ENCODE data around the gene EID2B.

EID2B gene

DNA sequence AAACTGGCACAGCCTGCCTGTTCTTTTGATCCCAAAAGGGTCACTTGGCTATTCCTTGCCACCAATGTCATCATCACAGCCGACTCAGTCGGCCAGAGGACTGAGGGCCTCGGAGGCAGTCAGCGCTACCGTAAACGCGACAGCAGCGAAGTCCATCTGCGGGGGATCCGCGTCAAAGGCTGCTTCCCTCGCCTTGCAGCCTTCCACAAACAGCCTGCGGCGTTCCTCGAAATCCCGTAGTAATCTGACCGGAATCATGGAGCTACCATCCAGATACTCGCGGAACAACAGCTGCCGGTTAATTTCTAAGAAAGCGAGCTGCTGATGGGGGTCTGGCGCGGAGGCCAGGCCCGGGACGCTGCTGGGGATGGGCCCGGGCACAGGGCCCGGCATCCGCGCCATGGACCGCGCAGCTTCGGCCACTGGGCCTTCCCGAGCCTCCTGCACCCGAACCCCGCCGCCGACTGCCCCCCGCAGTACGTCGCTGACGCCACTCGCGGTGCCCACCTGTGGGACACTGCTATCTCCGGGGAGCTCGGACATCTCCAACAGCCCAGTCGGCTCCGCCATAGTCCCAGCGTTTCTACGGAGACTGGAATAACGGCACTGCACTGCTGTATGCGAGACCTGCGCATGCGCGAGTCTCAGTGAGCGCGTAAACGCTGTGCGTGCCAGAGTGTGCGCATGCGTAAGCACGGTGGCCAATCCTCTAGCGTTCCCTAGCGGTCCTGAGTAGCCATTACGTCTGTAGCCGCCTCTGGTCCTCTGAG lies at the start of gene EID2B:
Gene EID2B, minus strand, starts transcription at position 620 of the 770 bp plus-strand sequence. Its CDS starts 50 bp downstream, at position 570.
- peaks cover 29% of the 10 kb centered on the region for H3K4me1 Mint-ChIP-seq (ENCODE audit: low read depth)
- no peaks in the 10 kb centered on the region for H3K9me3 Mint-ChIP-seq (ENCODE audit: low read depth)
- H3K36me3 Mint-ChIP-seq: no peaks in the 10 kb centered on the region
- H3K4me3 Mint-ChIP-seq: peak within 1 kb of the TSS; percentile 91
- H3K27ac Mint-ChIP-seq: peak within 1 kb of the TSS; percentile 55
- no peaks in the 10 kb centered on the region for H3K27me3 Mint-ChIP-seq

GRCh38 chr19:39582442-39582841 lies 49.8 kb upstream of the EID2B start:
- Mint-ChIP-seq H3K4me1 (ENCODE audit: low read depth) (no peaks in the 10 kb centered on the region), H3K27me3 (peaks cover 35% of the 10 kb centered on the region), H3K9me3 (ENCODE audit: low read depth) (peaks cover 11% of the 10 kb centered on the region)

GRCh38 chr19:39568604-39569003 lies 36.0 kb upstream of the EID2B start:
- Mint-ChIP-seq H3K27me3 (peaks cover 22% of the 10 kb centered on the region), H3K36me3 (peaks cover 3% of the 10 kb centered on the region), H3K27ac (no peak overlapping the region), H3K4me1 (ENCODE audit: low read depth) (no peaks in the 10 kb centered on the region), H3K9me3 (ENCODE audit: low read depth) (peaks cover 9% of the 10 kb centered on the region), H3K4me3 (no peak overlapping the region)

More at GRCh38 chr19:39582442-39582841, 49.8 kb upstream of the EID2B start:
- peaks cover 4% of the 10 kb centered on the region for H3K36me3 Mint-ChIP-seq
- no peak overlapping the region for H3K27ac Mint-ChIP-seq
- no peak overlapping the region for H3K4me3 Mint-ChIP-seq

DNA sequence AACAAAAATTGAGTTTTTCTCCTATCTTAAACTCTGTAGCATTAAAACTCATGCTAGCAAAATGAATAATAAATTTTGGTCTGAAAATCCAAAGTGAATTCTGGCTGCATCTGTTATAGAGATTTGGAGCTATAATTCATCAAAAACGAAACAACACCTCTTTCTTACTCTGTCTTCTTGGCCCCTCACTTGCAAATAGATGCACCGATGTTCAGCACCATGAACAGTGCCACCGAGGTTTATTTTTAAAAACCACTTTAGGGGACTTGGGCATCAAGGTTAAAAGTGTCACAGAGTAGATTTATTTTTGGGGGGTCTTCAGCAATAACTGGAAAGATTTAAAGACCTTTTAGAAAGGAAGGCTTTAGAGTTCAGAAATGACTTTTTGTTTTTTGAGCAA lies 33.4 kb upstream of the EID2B start:
- Mint-ChIP-seq H3K27me3 (peaks cover 7% of the 10 kb centered on the region), H3K36me3 (no peaks in the 10 kb centered on the region), H3K4me3 (no peak overlapping the region), H3K9me3 (ENCODE audit: low read depth) (no peaks in the 10 kb centered on the region), H3K4me1 (ENCODE audit: low read depth) (no peaks in the 10 kb centered on the region), H3K27ac (no peak overlapping the region)

DNA sequence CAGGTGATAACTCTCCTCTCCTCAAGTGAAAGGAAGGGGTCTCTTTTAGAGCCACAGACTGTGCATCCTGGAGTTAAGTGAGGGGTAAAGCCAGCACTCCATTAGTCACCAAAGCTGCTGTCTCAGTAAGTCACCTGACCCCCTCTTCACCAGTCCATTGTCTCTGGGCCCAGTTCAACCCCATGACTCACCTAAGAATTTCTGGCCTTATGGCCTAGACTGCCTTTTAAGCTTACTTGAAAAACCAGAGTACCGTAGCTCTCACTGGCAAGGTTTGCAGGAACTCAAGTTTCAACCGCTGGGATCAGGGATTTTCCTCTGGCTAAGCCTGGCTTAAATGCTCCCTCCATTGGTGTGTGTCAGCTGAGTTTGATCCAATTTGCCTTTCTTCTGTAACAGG lies 30.8 kb upstream of the EID2B start:
- no peaks in the 10 kb centered on the region for H3K36me3 Mint-ChIP-seq
- H3K4me1 Mint-ChIP-seq (ENCODE audit: low read depth): peaks cover 8% of the 10 kb centered on the region
- H3K27ac Mint-ChIP-seq: no peak overlapping the region
- H3K9me3 Mint-ChIP-seq (ENCODE audit: low read depth): no peaks in the 10 kb centered on the region
- no peak overlapping the region for H3K4me3 Mint-ChIP-seq
- H3K27me3 Mint-ChIP-seq: no peaks in the 10 kb centered on the region

- H3K9me3 Mint-ChIP-seq (ENCODE audit: low read depth): no peaks in the 10 kb centered on the region
- H3K4me1 Mint-ChIP-seq (ENCODE audit: low read depth): peaks cover 23% of the 10 kb centered on the region
- no peaks in the 10 kb centered on the region for H3K36me3 Mint-ChIP-seq
- H3K4me3 Mint-ChIP-seq: peak overlapping the region; percentile 70
- no peaks in the 10 kb centered on the region for H3K27me3 Mint-ChIP-seq
- H3K27ac Mint-ChIP-seq: peak overlapping the region; percentile 90
These were observed 26.0 kb upstream of the EID2B start for GRCh38 chr19:39558624-39559117.

DNA sequence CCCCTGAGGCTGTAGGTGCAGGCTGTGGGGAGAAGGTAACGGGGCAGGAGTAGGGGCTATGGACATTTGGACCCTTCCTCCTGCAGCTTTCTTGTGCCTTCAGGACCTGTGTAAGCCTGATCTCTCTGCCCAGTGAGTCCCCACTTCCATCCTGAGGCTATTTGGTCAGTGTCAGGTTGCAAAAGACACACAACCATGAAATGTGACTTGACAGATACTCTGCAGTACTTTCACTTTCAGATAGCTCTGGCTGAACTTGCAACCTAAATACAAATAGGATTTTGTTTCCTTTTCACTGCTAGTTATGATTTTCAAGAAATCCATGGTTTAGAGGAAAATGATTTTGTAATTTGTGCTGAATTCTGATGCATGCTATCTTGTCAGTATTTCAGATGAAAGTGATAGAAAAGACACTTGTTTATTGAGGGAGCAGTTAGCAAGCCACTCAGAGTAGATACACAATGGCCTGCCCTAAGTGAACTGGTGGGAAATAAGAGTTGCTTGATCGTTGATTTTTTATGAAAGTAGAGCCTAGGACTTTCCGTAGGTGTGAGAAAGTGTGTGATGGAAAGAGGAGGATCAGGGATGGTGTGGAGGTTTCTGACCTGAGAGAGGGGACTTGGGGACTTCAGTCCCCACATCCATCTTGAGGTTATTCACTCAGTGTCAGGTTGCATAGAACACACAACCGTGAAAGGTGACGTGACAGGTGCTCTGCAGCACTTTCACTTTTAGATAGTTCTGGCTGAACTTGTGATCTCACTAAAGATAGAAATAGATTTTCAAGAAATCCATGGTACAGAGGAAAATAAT lies 25.4 kb upstream of the EID2B start:
- Mint-ChIP-seq H3K27ac (peak overlapping the region; percentile 90), H3K9me3 (ENCODE audit: low read depth) (no peaks in the 10 kb centered on the region), H3K4me3 (peak overlapping the region; percentile 70), H3K4me1 (ENCODE audit: low read depth) (peaks cover 23% of the 10 kb centered on the region), H3K27me3 (no peaks in the 10 kb centered on the region), H3K36me3 (no peaks in the 10 kb centered on the region)

DNA sequence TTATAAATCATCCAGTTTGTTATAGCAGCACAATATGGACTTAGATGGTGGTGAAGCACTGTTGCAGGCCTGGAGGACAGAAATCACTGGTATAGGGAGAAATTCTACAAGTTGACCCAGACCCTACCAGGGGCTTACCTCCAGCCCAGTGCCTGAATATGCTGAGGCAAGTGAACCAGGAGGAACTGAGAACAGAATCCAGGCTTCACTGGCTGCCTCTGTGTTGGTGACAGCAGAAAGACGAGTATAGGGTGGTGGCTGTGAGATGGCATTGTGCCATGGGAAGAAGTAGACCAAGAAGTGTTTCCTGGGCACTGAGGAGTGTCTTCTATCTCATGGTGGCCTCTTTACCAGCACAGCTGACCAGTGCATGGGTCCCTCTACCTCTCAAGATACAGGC lies 23.2 kb upstream of the EID2B start:
- H3K36me3 Mint-ChIP-seq: no peaks in the 10 kb centered on the region

DNA sequence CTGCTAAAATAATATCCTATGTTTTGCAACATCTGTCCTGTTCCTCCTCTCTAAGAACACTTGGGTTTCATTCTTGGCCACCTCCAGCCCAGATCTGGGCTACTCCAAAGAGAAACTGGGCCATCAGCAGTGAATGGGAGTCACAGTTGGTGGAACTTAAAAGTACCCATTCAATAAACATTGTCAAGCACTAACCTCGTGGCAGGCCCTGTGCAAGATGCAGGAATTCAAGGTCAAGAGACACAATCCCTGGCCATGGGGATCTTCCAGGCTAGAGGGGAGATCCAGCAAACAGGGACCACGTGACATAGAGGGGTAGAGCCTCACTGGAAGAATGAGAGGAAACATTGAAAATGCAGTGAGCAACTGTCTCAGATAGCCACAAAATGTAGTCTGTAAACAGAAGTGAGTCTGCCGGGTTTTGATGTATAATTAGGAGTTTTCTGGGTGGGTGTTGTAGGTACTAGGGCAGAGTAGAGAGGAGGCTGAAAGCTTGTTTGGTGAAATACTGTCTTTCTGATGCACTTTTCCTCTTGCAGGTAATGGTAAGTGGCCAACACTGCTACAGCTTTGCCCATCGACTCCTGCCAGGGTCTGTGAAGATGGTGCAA lies 22.2 kb upstream of the EID2B start:
- Mint-ChIP-seq H3K9me3 (ENCODE audit: low read depth) (no peaks in the 10 kb centered on the region), H3K27ac (no peak overlapping the region), H3K27me3 (no peaks in the 10 kb centered on the region), H3K4me1 (ENCODE audit: low read depth) (peaks cover 26% of the 10 kb centered on the region), H3K4me3 (no peak overlapping the region), H3K36me3 (no peaks in the 10 kb centered on the region)

More for the DNA sequence above, 23.2 kb upstream of the EID2B start:
- Mint-ChIP-seq H3K4me3 (no peak overlapping the region), H3K9me3 (ENCODE audit: low read depth) (no peaks in the 10 kb centered on the region), H3K4me1 (ENCODE audit: low read depth) (peaks cover 26% of the 10 kb centered on the region), H3K27me3 (no peaks in the 10 kb centered on the region), H3K27ac (no peak overlapping the region)

- Mint-ChIP-seq H3K27ac (no peak overlapping the region), H3K27me3 (no peaks in the 10 kb centered on the region), H3K36me3 (no peaks in the 10 kb centered on the region), H3K4me3 (no peak overlapping the region), H3K4me1 (ENCODE audit: low read depth) (peaks cover 15% of the 10 kb centered on the region), H3K9me3 (ENCODE audit: low read depth) (no peaks in the 10 kb centered on the region)
These were observed 20.5 kb upstream of the EID2B start for GRCh38 chr19:39553082-39553652.

GRCh38 chr19:39550197-39550596 lies 17.5 kb upstream of the EID2B start:
- Mint-ChIP-seq H3K36me3 (no peaks in the 10 kb centered on the region), H3K4me1 (ENCODE audit: low read depth) (peaks cover 20% of the 10 kb centered on the region), H3K4me3 (no peak overlapping the region), H3K27me3 (no peaks in the 10 kb centered on the region), H3K9me3 (ENCODE audit: low read depth) (no peaks in the 10 kb centered on the region), H3K27ac (no peak overlapping the region)

GRCh38 chr19:39546599-39546998 lies 13.9 kb upstream of the EID2B start:
- H3K27me3 Mint-ChIP-seq: no peaks in the 10 kb centered on the region
- no peak overlapping the region for H3K27ac Mint-ChIP-seq
- no peak overlapping the region for H3K4me3 Mint-ChIP-seq
- no peaks in the 10 kb centered on the region for H3K36me3 Mint-ChIP-seq
- peaks cover 47% of the 10 kb centered on the region for H3K4me1 Mint-ChIP-seq (ENCODE audit: low read depth)
- no peaks in the 10 kb centered on the region for H3K9me3 Mint-ChIP-seq (ENCODE audit: low read depth)

GRCh38 chr19:39544911-39545310 lies 12.3 kb upstream of the EID2B start:
- Mint-ChIP-seq H3K27me3 (no peaks in the 10 kb centered on the region), H3K9me3 (ENCODE audit: low read depth) (no peaks in the 10 kb centered on the region), H3K36me3 (no peaks in the 10 kb centered on the region), H3K4me1 (ENCODE audit: low read depth) (peaks cover 59% of the 10 kb centered on the region), H3K4me3 (peak overlapping the region; percentile 59), H3K27ac (peak overlapping the region; percentile 85)

- Mint-ChIP-seq H3K27me3 (no peaks in the 10 kb centered on the region), H3K36me3 (no peaks in the 10 kb centered on the region), H3K4me1 (ENCODE audit: low read depth) (peaks cover 60% of the 10 kb centered on the region), H3K27ac (peak overlapping the region; percentile 85), H3K4me3 (peak overlapping the region; percentile 59), H3K9me3 (ENCODE audit: low read depth) (no peaks in the 10 kb centered on the region)
These were observed 11.7 kb upstream of the EID2B start for GRCh38 chr19:39544226-39544903.

Measured in activated naive CD8-positive, alpha-beta T cell (primary cell).